OCI-LY7 (cell line): ENCODE data around the gene KDM8. TPM values are rescaled to one million over a fixed set of nuclear protein-coding genes. Genes with fewer than 3 reads are reported as not detected.

Experiments
- BruUV-seq: library from RNA; stranded (reverse); fragments of 400-500 nt; replicated peaks from 2 replicates; lab custom pipeline; 2021; lab: Mats Ljungman, UMichigan
- CTCF ChIA-PET: fragments of 300-600 bp; sonication (Branson Sonifier 250); formaldehyde crosslinking; loops from one replicate; lab custom pipeline; 2022; ENCODE audit warnings: antibody characterized with exemption; ENCODE audit not compliant: unreplicated experiment; lab: Charles Lee
- POLR2A ChIA-PET: fragments of 300-600 bp; sonication (Branson Sonifier 250); formaldehyde crosslinking; loops from one replicate; lab custom pipeline; 2022; ENCODE audit warnings: antibody characterized with exemption; lab: Charles Lee
- DNase-seq: peaks from one replicate; pipeline ENCODE4 v3.0.0-alpha.2; 2015; ENCODE audit warnings: low spot score
- H2AFZ ChIP-seq: fragments of 200-600 bp; sonication (generic), shearing (Covaris generic); 2 replicates; pipeline ENCODE4 v1.6.1; 2014; ENCODE audit warnings: mild to moderate bottlenecking, antibody characterized with exemption, low read length, moderate library complexity
- H3K27ac ChIP-seq: fragments of 200-600 bp; sonication (generic); 2 replicates; pipeline ENCODE4 v1.5.1; 2014; ENCODE audit warnings: mixed run types, low read depth, mild to moderate bottlenecking, moderate library complexity, low read length, inconsistent platforms; ENCODE audit not compliant: poor library complexity, severe bottlenecking
- H3K36me3 ChIP-seq: fragments of 200-600 bp; sonication (generic); 2 replicates; pipeline ENCODE4 v1.6.1; 2014; ENCODE audit warnings: mild to moderate bottlenecking, antibody characterized with exemption, low read length, moderate library complexity, mixed read lengths; ENCODE audit not compliant: insufficient read depth
- H3K4me1 ChIP-seq: fragments of 200-600 bp; sonication (generic); 2 replicates; pipeline ENCODE4 v1.5.1; 2014; ENCODE audit warnings: mild to moderate bottlenecking, low read length; ENCODE audit not compliant: insufficient read depth, poor library complexity, severe bottlenecking
- H3K4me2 ChIP-seq: fragments of 200-600 bp; sonication (generic); 2 replicates; pipeline ENCODE4 v1.6.1; 2014; ENCODE audit warnings: mild to moderate bottlenecking, low read length
- H3K4me3 ChIP-seq: fragments of 200-600 bp; sonication (generic); 2 replicates; pipeline ENCODE4 v1.5.1; 2014; ENCODE audit warnings: mild to moderate bottlenecking, low read depth, low read length; ENCODE audit not compliant: poor library complexity, severe bottlenecking
- H3K79me2 ChIP-seq: fragments of 200-600 bp; sonication (generic); 2 replicates; pipeline ENCODE4 v1.6.1; 2016; ENCODE audit warnings: low read depth, mild to moderate bottlenecking, low read length, moderate library complexity, mixed read lengths; ENCODE audit not compliant: insufficient read depth
- H3K9me2 ChIP-seq: fragments of 200-600 bp; sonication (generic); 2 replicates; pipeline ENCODE4 v1.6.1; 2016; ENCODE audit warnings: mild to moderate bottlenecking, low read length, mixed read lengths; ENCODE audit not compliant: insufficient read depth
- H3K9me3 ChIP-seq: fragments of 200-600 bp; sonication (generic); 2 replicates; pipeline ENCODE4 v1.6.1; 2014; ENCODE audit warnings: mild to moderate bottlenecking, mixed run types, low read length, mixed read lengths
- H4K20me1 ChIP-seq: fragments of 200-600 bp; sonication (generic); 2 replicates; pipeline ENCODE4 v1.6.1; 2014; ENCODE audit warnings: mild to moderate bottlenecking, antibody characterized with exemption, low read length, moderate library complexity, mixed read lengths; ENCODE audit not compliant: insufficient read depth
- EZH2phosphoT487 ChIP-seq: fragments of 200-600 bp; sonication (generic); IDR thresholded peaks from 2 replicates; pipeline ENCODE4 v1.6.1; 2018; ENCODE audit warnings: low read depth, borderline replicate concordance, mild to moderate bottlenecking, mixed run types, antibody characterized with exemption, low read length, moderate library complexity, mixed read lengths
- intact Hi-C: fragments of 100-400 bp; cut with micrococcal nuclease; formaldehyde crosslinking; loops from one replicate; pipeline ENCODE4 v1.10.0; 2022; ENCODE audit not compliant: unreplicated experiment
- total RNA-seq, 2 experiments: library from RNA; depleted of rRNA in 1 of 2; stranded (reverse); fragments of >200 nt in 1 of 2; shearing (Covaris generic) in 1 of 2; gene quantifications; 2 replicates each; pipeline ENCODE4 v1.2.3, GENCODE V29; 2014 to 2022
- TF ChIP-seq, protein P1 (sequence below): fragments of 200-600 bp; sonication (generic); conservative IDR thresholded peaks from 2 replicates; pipeline ENCODE4 v1.5.1; 2014; ENCODE audit warnings: mild to moderate bottlenecking, antibody characterized with exemption, low read length, moderate library complexity, mixed read lengths

The KDM8 gene
- total RNA-seq, 2 experiments from 2014 or later, result 14.2 to 14.5 TPM

DNA sequence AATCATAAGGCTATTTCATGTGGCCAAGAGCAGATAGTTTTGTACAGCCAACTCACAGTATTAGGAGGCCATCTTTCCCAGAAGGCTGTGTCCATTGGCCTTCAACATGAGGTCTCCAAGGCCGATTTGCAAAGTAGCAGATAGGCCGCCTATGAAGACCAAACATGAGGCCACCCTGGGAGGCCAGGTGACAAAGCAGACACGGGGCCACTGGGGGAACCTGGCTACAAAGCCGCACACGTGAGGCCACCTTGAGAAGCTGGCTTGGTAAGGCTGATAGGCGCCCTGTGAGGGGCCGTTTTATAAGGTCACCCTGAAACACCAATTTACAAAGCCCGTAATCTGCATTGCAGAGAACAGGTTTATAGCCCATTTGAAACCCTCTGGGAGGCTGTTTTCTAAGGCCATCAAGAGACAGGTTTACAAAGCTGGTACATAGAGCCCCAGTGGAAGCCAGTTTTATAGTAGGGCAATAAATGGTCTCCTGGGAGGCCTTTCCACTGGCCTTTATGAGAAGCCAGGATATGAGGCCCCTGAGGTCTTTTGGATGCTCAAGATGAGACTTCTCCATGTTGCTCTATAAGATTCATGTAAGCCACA is 4.9 kb downstream of the KDM8 start:
- Histone ChIP-seq H3K4me3 (no peak overlapping the region), H3K36me3 (peaks cover 8% of the 10 kb centered on the region), H3K79me2 (peaks cover 12% of the 10 kb centered on the region; the same call in 1 of the 2 replicates), H3K27ac (no peak overlapping the region), H3K9me3 (no peaks in the 10 kb centered on the region), H3K4me2 (no peak overlapping the region), H3K9me2 (no peaks in the 10 kb centered on the region), H2AFZ (no peak overlapping the region), H3K4me1 (peaks cover 30% of the 10 kb centered on the region), H4K20me1 (no peaks in the 10 kb centered on the region)
- no peak for DNase-seq
- ChIA-PET CTCF (no interaction called here), POLR2A (no interaction called here)
- intact Hi-C loops, result no loop called here
- BruUV-seq, result no TSS peak
- TF ChIP-seq, protein P1, sequence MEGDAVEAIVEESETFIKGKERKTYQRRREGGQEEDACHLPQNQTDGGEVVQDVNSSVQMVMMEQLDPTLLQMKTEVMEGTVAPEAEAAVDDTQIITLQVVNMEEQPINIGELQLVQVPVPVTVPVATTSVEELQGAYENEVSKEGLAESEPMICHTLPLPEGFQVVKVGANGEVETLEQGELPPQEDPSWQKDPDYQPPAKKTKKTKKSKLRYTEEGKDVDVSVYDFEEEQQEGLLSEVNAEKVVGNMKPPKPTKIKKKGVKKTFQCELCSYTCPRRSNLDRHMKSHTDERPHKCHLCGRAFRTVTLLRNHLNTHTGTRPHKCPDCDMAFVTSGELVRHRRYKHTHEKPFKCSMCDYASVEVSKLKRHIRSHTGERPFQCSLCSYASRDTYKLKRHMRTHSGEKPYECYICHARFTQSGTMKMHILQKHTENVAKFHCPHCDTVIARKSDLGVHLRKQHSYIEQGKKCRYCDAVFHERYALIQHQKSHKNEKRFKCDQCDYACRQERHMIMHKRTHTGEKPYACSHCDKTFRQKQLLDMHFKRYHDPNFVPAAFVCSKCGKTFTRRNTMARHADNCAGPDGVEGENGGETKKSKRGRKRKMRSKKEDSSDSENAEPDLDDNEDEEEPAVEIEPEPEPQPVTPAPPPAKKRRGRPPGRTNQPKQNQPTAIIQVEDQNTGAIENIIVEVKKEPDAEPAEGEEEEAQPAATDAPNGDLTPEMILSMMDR, result no peak
- no peak for TF ChIP-seq EZH2phosphoT487

DNA sequence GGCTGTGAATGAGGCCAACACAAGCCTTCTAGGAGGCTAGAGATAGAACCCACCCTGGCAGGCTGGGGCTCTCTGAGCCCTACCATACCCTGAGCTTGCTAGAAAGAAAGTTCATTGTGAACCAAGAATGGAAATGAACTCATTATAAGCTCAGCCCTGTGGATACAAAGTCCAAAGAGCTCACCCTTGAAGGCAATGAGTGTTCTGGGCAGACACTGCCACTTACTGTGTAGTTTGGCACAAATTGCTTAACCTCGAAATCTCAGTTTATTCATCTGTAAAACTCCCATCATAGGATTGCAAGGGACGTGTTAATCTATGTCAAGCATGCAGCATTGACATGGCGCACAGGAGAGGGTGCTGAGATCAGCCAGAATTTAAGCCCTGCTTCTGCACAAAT is 5.5 kb downstream of the KDM8 start:
- Histone ChIP-seq H3K9me2 (no peaks in the 10 kb centered on the region), H3K79me2 (peaks cover 12% of the 10 kb centered on the region; the same call in 1 of the 2 replicates), H3K4me2 (no peak overlapping the region), H3K27ac (no peak overlapping the region), H3K36me3 (peaks cover 9% of the 10 kb centered on the region), H2AFZ (no peak overlapping the region), H3K9me3 (no peaks in the 10 kb centered on the region), H3K4me1 (peaks cover 30% of the 10 kb centered on the region), H4K20me1 (no peaks in the 10 kb centered on the region), H3K4me3 (no peak overlapping the region)
- no TSS peak for BruUV-seq
- intact Hi-C loops, result no loop called here
- ChIA-PET CTCF (no interaction called here), POLR2A (no interaction called here)
- no peak for DNase-seq
- TF ChIP-seq EZH2phosphoT487, result no peak
- TF ChIP-seq, protein P1, result no peak

DNA sequence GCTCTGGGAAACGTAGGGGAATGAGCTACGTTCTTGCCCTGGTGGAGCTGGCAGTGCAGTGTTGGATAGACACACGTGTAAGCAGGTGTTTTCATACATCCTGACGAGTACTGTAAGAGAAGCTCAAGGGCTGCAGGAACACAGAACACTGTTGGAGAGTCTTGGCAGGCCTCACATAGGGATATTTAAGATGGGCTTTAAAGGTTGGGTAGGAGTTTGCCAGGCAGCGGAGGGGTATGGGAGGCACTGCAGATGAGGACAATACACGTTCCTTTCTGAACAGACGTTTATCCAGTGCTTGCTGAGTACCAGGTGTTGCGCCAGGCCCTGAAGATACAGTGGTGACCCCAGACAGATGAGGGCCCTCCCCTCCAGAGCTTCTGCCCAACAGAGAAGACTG is 6.3 kb downstream of the KDM8 start:
- ChIA-PET CTCF (no interaction called here), POLR2A (no interaction called here)
- intact Hi-C loops, result no loop called here
- Histone ChIP-seq H3K36me3 (peaks cover 15% of the 10 kb centered on the region), H3K4me1 (peaks cover 25% of the 10 kb centered on the region), H3K79me2 (peaks cover 8% of the 10 kb centered on the region; the same call in 1 of the 2 replicates), H3K27ac (no peak overlapping the region), H3K9me3 (no peaks in the 10 kb centered on the region), H3K4me3 (no peak overlapping the region), H4K20me1 (no peaks in the 10 kb centered on the region), H2AFZ (no peak overlapping the region), H3K4me2 (no peak overlapping the region), H3K9me2 (no peaks in the 10 kb centered on the region)
- BruUV-seq, result no TSS peak
- no peak for DNase-seq
- no peak for TF ChIP-seq EZH2phosphoT487
- TF ChIP-seq, protein P1, result no peak
